ENCODE measurements around the gene MOB1A. TPM values are rescaled to one million over a fixed set of nuclear protein-coding genes. Genes with fewer than 3 reads are reported as not detected.

The MOB1A gene
- total and polyA plus RNA-seq, 10 of the 15 experiments (the other 5 are each of a cell fraction or from before 2014, with no cell fraction given) = 41.2 to 232 (median 172) TPM

GRCh38 chr2:74198023-74198460 is 19.4 kb upstream of the MOB1A start (continued):
- TF ChIP-seq STAT3 (IDR thresholded peaks at IDR 0.05; ENCODE audit: low read depth, low read length) = no peak
- TF ChIP-seq FOXM1 (IDR thresholded peaks at IDR 0.05; ENCODE audit: low read depth, low read length) = no peak
- TF ChIP-seq JUNB (IDR thresholded peaks at IDR 0.05) = no peak
- 0 out of 2 replicates have a peak, but pooled peaks have one; percentile 7 for TF ChIP-seq DPF2 (IDR thresholded peaks at IDR 0.05)
- TF ChIP-seq NBN (IDR thresholded peaks at IDR 0.05) = no peak
- no peak for TF ChIP-seq E4F1 (IDR thresholded peaks at IDR 0.05; ENCODE audit: borderline replicate concordance, partially characterized antibody)
- TF ChIP-seq CHD2 (IDR thresholded peaks at IDR 0.05; ENCODE audit: borderline replicate concordance, low read depth, low read length) = no peak
- no peak for TF ChIP-seq IKZF2 (IDR thresholded peaks at IDR 0.05)
- no peak for TF ChIP-seq POLR2AphosphoS2 (IDR thresholded peaks at IDR 0.05; ENCODE audit: low read depth, low read length)
- TF ChIP-seq BCL11A (IDR thresholded peaks at IDR 0.05; ENCODE audit: low read depth, low read length) = no peak
- no peak for TF ChIP-seq PML (IDR thresholded peaks at IDR 0.05; ENCODE audit: low read length)

- no peak for FAIRE-seq
- Histone ChIP-seq H2AFZ (ENCODE audit: control insufficient read depth, low read depth, low read length) (no peak overlapping the region), H3K4me3 (no peak overlapping the region), H3K27me3 (replicated peaks in 1 of 2; ENCODE audit: control insufficient read depth in 2 of 2, insufficient read depth in 2 of 2, low read length in 1 of 2) (no peaks in the 10 kb centered on the region), H3K27ac (ENCODE audit: control insufficient read depth, insufficient read depth) (no peak overlapping the region), H4K20me1 (ENCODE audit: control insufficient read depth, insufficient read depth) (no peaks in the 10 kb centered on the region; the same call in 1 of the 2 replicates), H3K4me2 (ENCODE audit: control insufficient read depth, insufficient read depth) (no peak overlapping the region), H3K4me1 (ENCODE audit: control insufficient read depth, insufficient read depth, low read length) (peaks cover 8% of the 10 kb centered on the region), H3K79me2 (ENCODE audit: control insufficient read depth, insufficient read depth, low read length) (peaks cover 39% of the 10 kb centered on the region), H3K36me3 (ENCODE audit: control insufficient read depth in 2 of 2, insufficient read depth in 2 of 2, low read length in 1 of 2) (no peaks in the 10 kb centered on the region; a peak in 1 of 4 replicates), H3K9me3 (replicated peaks; ENCODE audit: control insufficient read depth, insufficient read depth, low read length) (no peaks in the 10 kb centered on the region), H3K9ac (ENCODE audit: control insufficient read depth, insufficient read depth, low read length) (no peak overlapping the region)
- no TSS peak for BruUV-seq (replicated peaks)
- ChIA-PET SMC1A (ENCODE audit: uncharacterized antibody, unreplicated experiment) (interaction anchor here (1.0 to 3.7 kb wide), 6 partner anchors 9 to 50 kb away, joined by 3 to 17 read pairs (median 4); partner anchors contain the start of gene MOB1A), CTCF (interaction anchor here (0.7 to 7.8 kb wide), 6 partner anchors 11 to 368 kb away, joined by 3 to 90 read pairs (median 4); partner anchors contain the start of genes BOLA3, MOB1A and STAMBP), POLR2A (interaction anchor here (0.6 to 6.4 kb wide), 3 partner anchors 12 to 75 kb away, joined by 3 to 83 read pairs (median 8); partner anchors contain the start of gene MOB1A), RAD21 (ENCODE audit: unreplicated experiment) (interaction anchor here (0.6 to 1.8 kb wide), 4 partner anchors 11 to 77 kb away, joined by 3 to 6 read pairs (median 3); no protein-coding TSS in a partner anchor)
- WGBS (ENCODE audit: insufficient coverage, insufficient replicate concordance, low lambda C conversion rate, missing lambda C conversion rate) = 80% methylated on average over 4 of the region's 4 CpGs
- no peak for DNase-seq (ENCODE audit: low read depth, low spot score)
- in situ Hi-C loops (cut with MboI) = no loop called here
- no peak for TF ChIP-seq EED (IDR thresholded peaks at IDR 0.05; ENCODE audit: low read depth)
- TF ChIP-seq ZNF622 (IDR thresholded peaks at IDR 0.05) = no peak
- no peak for TF ChIP-seq CEBPZ (IDR thresholded peaks at IDR 0.05; ENCODE audit: low read depth, low read length)
- no peak for TF ChIP-seq MXI1 (IDR thresholded peaks at IDR 0.05; ENCODE audit: low read depth, low read length)
- ATAC-seq = no peak
- intact Hi-C loops (cut with micrococcal nuclease; ENCODE audit: unreplicated experiment) = no loop called here
These were observed 18.4 kb upstream of the MOB1A start for GRCh38 chr2:74197049-74197448.

Data from GM12878 (cell line).